Stimulated activated CD8-positive, alpha-beta memory T cell treated with anti-CD3 and anti-CD28 coated beads, Interleukin-12 subunit alpha, Interleukin-12 subunit beta, amount 100 ng/mL, for 4 hours (primary cell): ENCODE data around the gene HNRNPA3.
"Not testable (repeated sequence)": the region's sequence is repeated elsewhere in the genome, so short reads cannot be mapped to it uniquely, and the experiment has no call there.

Source experiments
- DNase-seq: peaks from one replicate; pipeline ENCODE4 v3.0.0-alpha.2; 2020; ENCODE audit warnings: low read depth

The HNRNPA3 gene

GRCh38 chr2:177188482-177189469, 23.8 kb upstream of the HNRNPA3 start:
- no peak for DNase-seq

GRCh38 chr2:177190941-177191340, 21.7 kb upstream of the HNRNPA3 start:
- no peak for DNase-seq

GRCh38 chr2:177192788-177193187, 19.8 kb upstream of the HNRNPA3 start:
- DNase-seq = no peak

- DNase-seq = no peak
Observed at GRCh38 chr2:177193240-177193639, 19.4 kb upstream of the HNRNPA3 start.

- no peak for DNase-seq
Observed at GRCh38 chr2:177195194-177195593, 17.4 kb upstream of the HNRNPA3 start.

- DNase-seq = not testable (repeated sequence)
Observed at GRCh38 chr2:177200419-177200818, 12.2 kb upstream of the HNRNPA3 start.

GRCh38 chr2:177201919-177202346, 10.7 kb upstream of the HNRNPA3 start:
- DNase-seq = no peak

GRCh38 chr2:177204417-177204816, 8.2 kb upstream of the HNRNPA3 start:
- no peak for DNase-seq

- no peak for DNase-seq
Observed at GRCh38 chr2:177207101-177207500, 5.5 kb upstream of the HNRNPA3 start.

- DNase-seq = no peak
Observed at GRCh38 chr2:177211169-177211568, 1.4 kb upstream of the HNRNPA3 start.

GRCh38 chr2:177211576-177212105, 953 bp upstream of the HNRNPA3 start:
- no peak for DNase-seq

GRCh38 chr2:177212891-177213856, 580 bp downstream of the HNRNPA3 start:
- peak; percentile 84 for DNase-seq

GRCh38 chr2:177217247-177217843, 4.8 kb downstream of the HNRNPA3 start:
- DNase-seq = no peak

- DNase-seq = not testable (repeated sequence)
Observed at GRCh38 chr2:177219787-177220186, 7.2 kb downstream of the HNRNPA3 start.

GRCh38 chr2:177221534-177221933, 8.9 kb downstream of the HNRNPA3 start:
- no peak for DNase-seq

GRCh38 chr2:177221970-177222369, 9.4 kb downstream of the HNRNPA3 start:
- DNase-seq = no peak

- not testable (repeated sequence) for DNase-seq
Observed at GRCh38 chr2:177223436-177223835, 10.8 kb downstream of the HNRNPA3 start.

GRCh38 chr2:177225965-177226360, 13.4 kb downstream of the HNRNPA3 start:
- no peak for DNase-seq

GRCh38 chr2:177229442-177230242, 17.0 kb downstream of the HNRNPA3 start:
- DNase-seq = no peak

- no peak for DNase-seq
Observed at GRCh38 chr2:177231270-177231669, 18.7 kb downstream of the HNRNPA3 start.
